ENCODE results near the gene ERBIN. TPM values are rescaled to one million over a fixed set of nuclear protein-coding genes. Genes with fewer than 3 reads are reported as not detected.

The ERBIN gene
- total RNA-seq, 1 donor from 2014 or later: 78.1 TPM

GRCh38 chr5:65906256-65906655, 20.1 kb upstream of the ERBIN start:
- Mint-ChIP-seq H3K9me3 (ENCODE audit: unreplicated experiment) (no peaks in the 10 kb centered on the region), H3K27me3 (ENCODE audit: unreplicated experiment) (no peaks in the 10 kb centered on the region), H3K36me3 (ENCODE audit: unreplicated experiment) (no peaks in the 10 kb centered on the region), H3K4me3 (ENCODE audit: unreplicated experiment) (no peak overlapping the region), H3K27ac (ENCODE audit: unreplicated experiment) (no peak overlapping the region), H3K4me1 (ENCODE audit: unreplicated experiment) (no peaks in the 10 kb centered on the region)
- no peak for DNase-seq (ENCODE audit: extremely low spot score, unreplicated experiment)
- no peak for TF ChIP-seq CTCF (IDR thresholded peaks at IDR 0.05)

GRCh38 chr5:65907135-65907534, 19.2 kb upstream of the ERBIN start:
- H3K4me3 Mint-ChIP-seq (ENCODE audit: unreplicated experiment): no peak overlapping the region
- H3K4me1 Mint-ChIP-seq (ENCODE audit: unreplicated experiment): no peaks in the 10 kb centered on the region
- TF ChIP-seq CTCF (IDR thresholded peaks at IDR 0.05): no peak
- no peaks in the 10 kb centered on the region for H3K27me3 Mint-ChIP-seq (ENCODE audit: unreplicated experiment)
- H3K36me3 Mint-ChIP-seq (ENCODE audit: unreplicated experiment): no peaks in the 10 kb centered on the region
- no peaks in the 10 kb centered on the region for H3K9me3 Mint-ChIP-seq (ENCODE audit: unreplicated experiment)
- no peak overlapping the region for H3K27ac Mint-ChIP-seq (ENCODE audit: unreplicated experiment)
- no peak for DNase-seq (ENCODE audit: extremely low spot score, unreplicated experiment)

GRCh38 chr5:65910711-65911110, 15.7 kb upstream of the ERBIN start:
- Mint-ChIP-seq H3K27me3 (ENCODE audit: unreplicated experiment) (no peaks in the 10 kb centered on the region), H3K36me3 (ENCODE audit: unreplicated experiment) (no peaks in the 10 kb centered on the region), H3K9me3 (ENCODE audit: unreplicated experiment) (no peaks in the 10 kb centered on the region), H3K4me1 (ENCODE audit: unreplicated experiment) (peaks cover 11% of the 10 kb centered on the region), H3K27ac (ENCODE audit: unreplicated experiment) (no peak overlapping the region), H3K4me3 (ENCODE audit: unreplicated experiment) (no peak overlapping the region)
- no peak for DNase-seq (ENCODE audit: extremely low spot score, unreplicated experiment)
- no peak for TF ChIP-seq CTCF (IDR thresholded peaks at IDR 0.05)

- Mint-ChIP-seq H3K27me3 (ENCODE audit: unreplicated experiment) (no peaks in the 10 kb centered on the region), H3K4me1 (ENCODE audit: unreplicated experiment) (peaks cover 11% of the 10 kb centered on the region), H3K27ac (ENCODE audit: unreplicated experiment) (no peak overlapping the region)
Measured at GRCh38 chr5:65912311-65912710, 14.1 kb upstream of the ERBIN start.

GRCh38 chr5:65913519-65913918, 12.9 kb upstream of the ERBIN start:
- Mint-ChIP-seq H3K27ac (ENCODE audit: unreplicated experiment) (no peak overlapping the region), H3K9me3 (ENCODE audit: unreplicated experiment) (no peaks in the 10 kb centered on the region), H3K4me3 (ENCODE audit: unreplicated experiment) (no peak overlapping the region), H3K36me3 (ENCODE audit: unreplicated experiment) (no peaks in the 10 kb centered on the region), H3K4me1 (ENCODE audit: unreplicated experiment) (peaks cover 14% of the 10 kb centered on the region), H3K27me3 (ENCODE audit: unreplicated experiment) (no peaks in the 10 kb centered on the region)
- no peak for DNase-seq (ENCODE audit: extremely low spot score, unreplicated experiment)
- no peak for TF ChIP-seq CTCF (IDR thresholded peaks at IDR 0.05)

More at GRCh38 chr5:65912311-65912710, 14.1 kb upstream of the ERBIN start:
- DNase-seq (ENCODE audit: extremely low spot score, unreplicated experiment): no peak
- no peak for TF ChIP-seq CTCF (IDR thresholded peaks at IDR 0.05)
- Mint-ChIP-seq H3K36me3 (ENCODE audit: unreplicated experiment) (no peaks in the 10 kb centered on the region), H3K4me3 (ENCODE audit: unreplicated experiment) (no peak overlapping the region), H3K9me3 (ENCODE audit: unreplicated experiment) (no peaks in the 10 kb centered on the region)
